GM10248 (cell line): Measurements from ENCODE around the gene KCTD5.
"Not testable (repeated sequence)": the region's sequence is repeated elsewhere in the genome, so short reads cannot be mapped to it uniquely, and the experiment has no call there.

Experiments
- CTCF ChIA-PET: fragments of 300-600 bp; sonication (Branson Sonifier 250); formaldehyde crosslinking; extraction: SDS; loops from one replicate; lab custom pipeline; 2021; ENCODE audit warnings: antibody characterized with exemption; lab: Yijun Ruan, JAX
- POLR2A ChIA-PET: fragments of 350-650 bp; sonication (Branson Sonifier 250); formaldehyde crosslinking; extraction: SDS; loops from one replicate; lab custom pipeline; 2020; ENCODE audit warnings: antibody characterized with exemption; lab: Yijun Ruan, JAX
- DNase-seq: peaks from one replicate; pipeline ENCODE4 v3.0.0; 2012; ENCODE audit errors: extremely low spot score
- CTCF ChIP-seq: IDR thresholded peaks from 2 replicates; pipeline ENCODE4 v1.5.1; 2012; ENCODE audit warnings: mild to moderate bottlenecking, low read depth; ENCODE audit errors: extremely low read depth, missing control alignments, control extremely low read depth

Gene KCTD5

GRCh38 chr16:2686912-2687507 is 4.7 kb downstream of the KCTD5 start:
- CTCF ChIA-PET: interaction anchor here (0.8 to 1.0 kb wide), 2 partner anchors 31 to 187 kb away, joined by 3 read pairs; no protein-coding TSS in a partner anchor
- POLR2A ChIA-PET: interaction anchor here (1.0 kb wide), 1 partner anchor 14 kb away, joined by 3 read pairs; no protein-coding TSS in a partner anchor
- no peak for TF ChIP-seq CTCF
- peak; percentile 92 for DNase-seq

- no peak for TF ChIP-seq CTCF
- ChIA-PET CTCF (interaction anchor here (0.8 to 1.0 kb wide), 2 partner anchors 31 to 188 kb away, joined by 3 read pairs; no protein-coding TSS in a partner anchor), POLR2A (interaction anchor here (1.0 kb wide), 1 partner anchor 14 kb away, joined by 3 read pairs; no protein-coding TSS in a partner anchor)
- no peak for DNase-seq
Observed at GRCh38 chr16:2687531-2688308, 5.4 kb downstream of the KCTD5 start.

- POLR2A ChIA-PET, CTCF ChIA-PET, DNase-seq: not testable (repeated sequence)
Observed at GRCh38 chr16:2689422-2689821, 7.1 kb downstream of the KCTD5 start.

GRCh38 chr16:2689968-2690801 is 7.9 kb downstream of the KCTD5 start:
- TF ChIP-seq CTCF: no peak
- POLR2A ChIA-PET: no interaction called here
- CTCF ChIA-PET: no interaction called here
- DNase-seq: no peak

- POLR2A ChIA-PET: no interaction called here
- no peak for TF ChIP-seq CTCF
- DNase-seq: no peak
- CTCF ChIA-PET: no interaction called here
Observed at GRCh38 chr16:2690852-2691251, 8.5 kb downstream of the KCTD5 start.

GRCh38 chr16:2691491-2692248 is 9.3 kb downstream of the KCTD5 start:
- CTCF ChIA-PET: interaction anchor here (1.4 kb wide), 1 partner anchor 47 kb away, joined by 3 read pairs; no protein-coding TSS in a partner anchor
- POLR2A ChIA-PET: interaction anchor here (0.5 kb wide), 1 partner anchor 1330 kb away, joined by 3 read pairs; no protein-coding TSS in a partner anchor
- no peak for TF ChIP-seq CTCF
- no peak for DNase-seq
